Gastrocnemius medialis (tissue), 4 donors: ENCODE results near the gene RCOR2. TPM values are rescaled to one million over a fixed set of nuclear protein-coding genes. Genes with fewer than 3 reads are reported as not detected.
A peak's percentile ranks its signal among the peaks of the same experiment; 100 is the strongest.

Experiments used
- ATAC-seq, 2 donors: fragments of 150-250 bp; one replicate each; pipeline ENCODE4 v1.9.1; 2016
- DNase-seq, 2 donors: peaks; one replicate each; pipeline ENCODE4 v3.0.0-alpha.2; 2019
- H3K27ac ChIP-seq, 4 donors: fragments of 200-600 bp; sonication (generic); 1 replicate in 1 of 4; 2 replicates in 3 of 4; pipeline ENCODE4 v1.5.1; 2016 to 2018; ENCODE audit warnings: mild to moderate bottlenecking in 2 of 4, moderate library complexity in 1 of 4
- H3K27me3 ChIP-seq, 3 donors: fragments of 200-600 bp; sonication (generic) in 2 of 3; 1 replicate in 1 of 3; 2 replicates in 2 of 3; pipeline versions ENCODE4 v1.5.1 to v1.6.0; 2016 to 2019; ENCODE audit warnings: mild to moderate bottlenecking in 1 of 3, moderate library complexity in 1 of 3
- H3K36me3 ChIP-seq, 2 donors: fragments of 200-600 bp; sonication (generic) in 1 of 2; one replicate each; pipeline ENCODE4 v1.5.1; 2017 to 2018
- H3K4me1 ChIP-seq, 2 donors: fragments of 200-600 bp; sonication (generic) in 1 of 2; one replicate each; pipeline ENCODE4 v1.5.1; 2016 to 2017; ENCODE audit warnings: mild to moderate bottlenecking in 2 of 2
- H3K4me3 ChIP-seq, 4 donors: fragments of 200-600 bp; sonication (generic) in 3 of 4; 1 replicate in 1 of 4; 2 replicates in 3 of 4; pipeline ENCODE4 v1.5.1; 2016 to 2019; ENCODE audit warnings: mild to moderate bottlenecking in 2 of 4
- H3K9me3 ChIP-seq, 3 donors: fragments of 200-600 bp; sonication (generic) in 2 of 3; 1 replicate in 1 of 3; 2 replicates in 2 of 3; pipeline ENCODE4 v1.5.1; 2016 to 2019
- POLR2A ChIP-seq, 2 donors: fragments of 450-650 bp; IDR thresholded peaks; one replicate each; pipeline ENCODE4 v1.6.1; 2017; ENCODE audit warnings: antibody characterized with exemption in 2 of 2, mild to moderate bottlenecking in 2 of 2, moderate library complexity in 2 of 2
- in situ Hi-C, 4 donors: fragments of 200-750 bp; cut with MboI; loops; one replicate each; pipeline versions ENCODE4 v1.15.0 to v1.8.0; 2017; ENCODE audit warnings: low sequenced_read_pairs in 4 of 4
- intact Hi-C: fragments of 100-400 bp; cut with DNase I; formaldehyde crosslinking; loops from one replicate; pipeline ENCODE4 v1.15.1; 2023; ENCODE audit warnings: low total_unique reads
- total RNA-seq, 4 donors: library from RNA; depleted of rRNA; stranded (reverse); fragments of >200 nt; gene quantifications; one replicate each; pipeline versions ENCODE4 v1.1.0 to v1.2.3, GENCODE V29; 2016
- TF ChIP-seq, protein P1 (sequence below), 5 experiments: fragments of 450-650 bp in 3 of 5; fragments of 200-600 bp in 2 of 5; sonication (generic) in 2 of 5; IDR thresholded peaks in 4 of 5; conservative IDR thresholded peaks in 1 of 5; 1 replicate in 4 of 5; 2 replicates in 1 of 5; pipeline ENCODE4 v1.5.1; 2016 to 2019; ENCODE audit warnings: antibody characterized with exemption in 5 of 5, mild to moderate bottlenecking in 3 of 5, moderate library complexity in 3 of 5

The RCOR2 gene
- total RNA-seq, 4 donors from 2014 or later = 0.25 to 1.5 (median 0.45) TPM

DNA sequence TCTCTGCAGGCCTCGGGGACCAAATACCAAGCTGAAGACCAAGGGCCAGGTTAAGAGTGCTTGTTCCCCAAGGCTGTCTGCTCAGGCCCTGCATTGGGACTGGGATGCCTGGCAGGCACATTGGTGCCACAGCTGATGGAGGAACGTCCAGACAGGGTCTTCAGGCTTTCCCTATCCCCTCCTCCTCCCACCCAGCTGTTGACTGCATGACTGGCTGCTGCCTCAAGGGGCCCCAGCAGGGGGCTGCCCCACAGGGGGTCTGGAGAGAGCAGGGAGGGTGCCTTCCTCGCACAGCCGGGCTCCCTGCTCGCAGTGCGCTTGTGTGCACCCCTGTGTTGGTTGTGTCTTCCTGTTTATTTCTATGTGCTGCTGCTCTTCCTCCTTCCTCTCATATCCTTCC is 9.9 kb downstream of the RCOR2 start:
- DNase-seq = no peak
- no peaks in the 10 kb centered on the region for H3K4me1 ChIP-seq
- in situ Hi-C loops = no loop called here

GRCh38 chr11:63906585-63906984 is 10.4 kb downstream of the RCOR2 start:
- H3K36me3 ChIP-seq = peaks cover 0 to 77% of the 10 kb centered on the region in 2 donors

More for the DNA sequence above, 9.9 kb downstream of the RCOR2 start:
- no peaks in the 10 kb centered on the region for H3K27me3 ChIP-seq
- H3K36me3 ChIP-seq = peaks cover 0 to 73% of the 10 kb centered on the region in 2 donors
- no peak overlapping the region for H3K4me3 ChIP-seq
- TF ChIP-seq, protein P1, sequence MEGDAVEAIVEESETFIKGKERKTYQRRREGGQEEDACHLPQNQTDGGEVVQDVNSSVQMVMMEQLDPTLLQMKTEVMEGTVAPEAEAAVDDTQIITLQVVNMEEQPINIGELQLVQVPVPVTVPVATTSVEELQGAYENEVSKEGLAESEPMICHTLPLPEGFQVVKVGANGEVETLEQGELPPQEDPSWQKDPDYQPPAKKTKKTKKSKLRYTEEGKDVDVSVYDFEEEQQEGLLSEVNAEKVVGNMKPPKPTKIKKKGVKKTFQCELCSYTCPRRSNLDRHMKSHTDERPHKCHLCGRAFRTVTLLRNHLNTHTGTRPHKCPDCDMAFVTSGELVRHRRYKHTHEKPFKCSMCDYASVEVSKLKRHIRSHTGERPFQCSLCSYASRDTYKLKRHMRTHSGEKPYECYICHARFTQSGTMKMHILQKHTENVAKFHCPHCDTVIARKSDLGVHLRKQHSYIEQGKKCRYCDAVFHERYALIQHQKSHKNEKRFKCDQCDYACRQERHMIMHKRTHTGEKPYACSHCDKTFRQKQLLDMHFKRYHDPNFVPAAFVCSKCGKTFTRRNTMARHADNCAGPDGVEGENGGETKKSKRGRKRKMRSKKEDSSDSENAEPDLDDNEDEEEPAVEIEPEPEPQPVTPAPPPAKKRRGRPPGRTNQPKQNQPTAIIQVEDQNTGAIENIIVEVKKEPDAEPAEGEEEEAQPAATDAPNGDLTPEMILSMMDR (IDR thresholded peaks at IDR 0.05 in 4 of 5, conservative IDR thresholded peaks at IDR 0.05 in 1 of 5) = no peak
- TF ChIP-seq POLR2A (IDR thresholded peaks at IDR 0.05) = no peak
- no peak overlapping the region for H3K27ac ChIP-seq
- intact Hi-C loops = loop anchor here (5.0 kb wide), 1 partner anchor 35 kb away; no protein-coding TSS in a partner anchor
- no peaks in the 10 kb centered on the region for H3K9me3 ChIP-seq
- no peak for ATAC-seq

GRCh38 chr11:63906087-63906486 is 10.9 kb downstream of the RCOR2 start:
- peaks cover 0 to 78% of the 10 kb centered on the region in 2 donors for H3K36me3 ChIP-seq
- H3K27ac ChIP-seq = no peak overlapping the region
- H3K4me3 ChIP-seq = no peak overlapping the region
- in situ Hi-C loops (no loop called here), intact Hi-C loops (loop anchor here (5.0 kb wide), 1 partner anchor 36 kb away; no protein-coding TSS in a partner anchor)
- H3K9me3 ChIP-seq = no peaks in the 10 kb centered on the region
- TF ChIP-seq, protein P1 (IDR thresholded peaks at IDR 0.05 in 4 of 5, conservative IDR thresholded peaks at IDR 0.05 in 1 of 5) = no peak
- TF ChIP-seq POLR2A (IDR thresholded peaks at IDR 0.05) = no peak
- ATAC-seq (no peak), DNase-seq (no peak)
- H3K4me1 ChIP-seq = no peaks in the 10 kb centered on the region
- H3K27me3 ChIP-seq = no peaks in the 10 kb centered on the region

More at GRCh38 chr11:63906585-63906984, 10.4 kb downstream of the RCOR2 start:
- no peak overlapping the region for H3K27ac ChIP-seq
- TF ChIP-seq, protein P1 (IDR thresholded peaks at IDR 0.05 in 4 of 5, conservative IDR thresholded peaks at IDR 0.05 in 1 of 5) = peak in 1 of 5 experiments; percentile 43
- no peak for TF ChIP-seq POLR2A (IDR thresholded peaks at IDR 0.05)
- ATAC-seq = no peak
- H3K27me3 ChIP-seq = no peaks in the 10 kb centered on the region
- no peaks in the 10 kb centered on the region for H3K4me1 ChIP-seq
- no peaks in the 10 kb centered on the region for H3K9me3 ChIP-seq
- DNase-seq = no peak
- intact Hi-C loops = loop anchor here (5.0 kb wide), 1 partner anchor 36 kb away; no protein-coding TSS in a partner anchor
- H3K4me3 ChIP-seq = no peak overlapping the region
- in situ Hi-C loops = no loop called here

- TF ChIP-seq, protein P1 (IDR thresholded peaks at IDR 0.05 in 4 of 5, conservative IDR thresholded peaks at IDR 0.05 in 1 of 5) = no peak
- TF ChIP-seq POLR2A (IDR thresholded peaks at IDR 0.05) = no peak
- ATAC-seq = no peak
- no peak overlapping the region for H3K4me3 ChIP-seq
- DNase-seq = no peak
- H3K27me3 ChIP-seq = no peaks in the 10 kb centered on the region
- H3K36me3 ChIP-seq = peaks cover 0 to 88% of the 10 kb centered on the region in 2 donors
- intact Hi-C loops (loop anchor here (5.0 kb wide), 1 partner anchor 37 kb away; no protein-coding TSS in a partner anchor), in situ Hi-C loops (no loop called here)
- H3K27ac ChIP-seq = no peak overlapping the region
- no peaks in the 10 kb centered on the region for H3K9me3 ChIP-seq
- H3K4me1 ChIP-seq = no peaks in the 10 kb centered on the region
Measured at GRCh38 chr11:63905179-63905578, 11.8 kb downstream of the RCOR2 start.

DNA sequence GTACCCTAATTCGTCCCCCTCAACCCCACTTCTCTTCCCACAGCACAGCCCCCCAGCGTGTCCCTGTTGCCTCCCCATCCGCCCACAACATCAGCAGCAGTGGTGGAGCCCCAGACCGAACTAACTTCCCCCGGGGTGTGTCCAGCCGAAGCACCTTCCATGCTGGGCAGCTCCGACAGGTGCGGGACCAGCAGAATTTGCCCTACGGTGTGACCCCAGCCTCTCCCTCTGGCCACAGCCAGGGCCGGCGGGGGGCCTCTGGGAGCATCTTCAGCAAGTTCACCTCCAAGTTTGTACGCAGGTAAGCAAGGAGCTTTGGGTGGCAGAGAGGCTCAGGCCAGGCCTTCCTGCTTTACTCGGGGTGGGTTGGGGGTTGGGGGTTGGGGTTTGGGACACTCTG is 12.2 kb downstream of the RCOR2 start:
- TF ChIP-seq POLR2A (IDR thresholded peaks at IDR 0.05) = no peak
- TF ChIP-seq, protein P1 (IDR thresholded peaks at IDR 0.05 in 4 of 5, conservative IDR thresholded peaks at IDR 0.05 in 1 of 5) = no peak
- Histone ChIP-seq H3K9me3 (no peaks in the 10 kb centered on the region), H3K27ac (no peak overlapping the region), H3K36me3 (peaks cover 0 to 88% of the 10 kb centered on the region in 2 donors), H3K4me3 (no peak overlapping the region), H3K4me1 (no peaks in the 10 kb centered on the region), H3K27me3 (no peaks in the 10 kb centered on the region)
- DNase-seq = no peak
- in situ Hi-C loops = no loop called here
- no peak for ATAC-seq
- intact Hi-C loops = loop anchor here (5.0 kb wide), 1 partner anchor 38 kb away; no protein-coding TSS in a partner anchor
